ENCODE results near the gene PLCB3. TPM values are rescaled to one million over a fixed set of nuclear protein-coding genes. Genes with fewer than 3 reads are reported as not detected.

PLCB3 gene
- total and polyA plus RNA-seq, 2 experiments from 2014 or later, result 19.0 to 23.5 TPM

- H3K9me3 ChIP-seq (ENCODE audit: low read depth), result no peaks in the 10 kb centered on the region
- H3K4me1 ChIP-seq (ENCODE audit: insufficient read depth), result no peaks in the 10 kb centered on the region
- H4K20me1 ChIP-seq (ENCODE audit: insufficient read depth, poor library complexity, severe bottlenecking), result no peaks in the 10 kb centered on the region
- H3K79me2 ChIP-seq, result no peaks in the 10 kb centered on the region
- no peaks in the 10 kb centered on the region for H3K9me2 ChIP-seq (replicated peaks; ENCODE audit: insufficient read depth)
- TF ChIP-seq CTCF (IDR thresholded peaks at IDR 0.05; ENCODE audit: poor library complexity) (no peak), EZH2 (IDR thresholded peaks at IDR 0.05; ENCODE audit: borderline replicate concordance) (no peak)
- H3K27me3 ChIP-seq, result no peaks in the 10 kb centered on the region
- DNase-seq (ENCODE audit: low spot score), result no peak
- no peak overlapping the region for H2AFZ ChIP-seq
- 98% methylated on average over 6 of the region's 6 CpGs for WGBS (ENCODE audit: low lambda C conversion rate, missing lambda C conversion rate)
- H3K27ac ChIP-seq, result no peak overlapping the region
- no peak overlapping the region for H3K4me3 ChIP-seq
- H3K4me2 ChIP-seq, result no peak overlapping the region
- no peaks in the 10 kb centered on the region for H3K36me3 ChIP-seq (replicated peaks; ENCODE audit: insufficient read depth, low read depth)
These were observed 8.9 kb downstream of the PLCB3 start for GRCh38 chr11:64260147-64260708.

- Histone ChIP-seq H3K36me3 (replicated peaks; ENCODE audit: insufficient read depth, low read depth) (no peaks in the 10 kb centered on the region), H3K27me3 (no peaks in the 10 kb centered on the region), H3K27ac (no peak overlapping the region), H3K9me2 (replicated peaks; ENCODE audit: insufficient read depth) (no peaks in the 10 kb centered on the region), H3K4me3 (no peak overlapping the region), H4K20me1 (ENCODE audit: insufficient read depth, poor library complexity, severe bottlenecking) (no peaks in the 10 kb centered on the region), H3K79me2 (no peaks in the 10 kb centered on the region), H3K9me3 (ENCODE audit: low read depth) (no peaks in the 10 kb centered on the region), H3K4me2 (no peak overlapping the region), H2AFZ (no peak overlapping the region), H3K4me1 (ENCODE audit: insufficient read depth) (no peaks in the 10 kb centered on the region)
- no peak for TF ChIP-seq EZH2phosphoT487 (IDR thresholded peaks at IDR 0.05; ENCODE audit: low read depth, severe bottlenecking, unreplicated experiment)
- TF ChIP-seq CTCF (IDR thresholded peaks at IDR 0.05; ENCODE audit: poor library complexity), result no peak
- no peak for TF ChIP-seq EZH2 (IDR thresholded peaks at IDR 0.05; ENCODE audit: borderline replicate concordance)
- DNase-seq (ENCODE audit: low spot score), result no peak
- 96% methylated on average over 17 of the region's 18 CpGs for WGBS (ENCODE audit: low lambda C conversion rate, missing lambda C conversion rate)
These were observed 10.3 kb downstream of the PLCB3 start for GRCh38 chr11:64261556-64262080.

GRCh38 chr11:64262271-64263002, 11.1 kb downstream of the PLCB3 start:
- 97% methylated on average over 41 of the region's 42 CpGs for WGBS (ENCODE audit: low lambda C conversion rate, missing lambda C conversion rate)
- no peak for DNase-seq (ENCODE audit: low spot score)
- H4K20me1 ChIP-seq (ENCODE audit: insufficient read depth, poor library complexity, severe bottlenecking), result no peaks in the 10 kb centered on the region
- H3K79me2 ChIP-seq, result no peaks in the 10 kb centered on the region
- H2AFZ ChIP-seq, result no peak overlapping the region
- no peaks in the 10 kb centered on the region for H3K36me3 ChIP-seq (replicated peaks; ENCODE audit: insufficient read depth, low read depth)
- H3K4me3 ChIP-seq, result no peak overlapping the region
- no peaks in the 10 kb centered on the region for H3K27me3 ChIP-seq
- no peak overlapping the region for H3K4me2 ChIP-seq
- H3K27ac ChIP-seq, result no peak overlapping the region
- H3K9me2 ChIP-seq (replicated peaks; ENCODE audit: insufficient read depth), result no peaks in the 10 kb centered on the region
- TF ChIP-seq CTCF (IDR thresholded peaks at IDR 0.05; ENCODE audit: poor library complexity), result no peak
- no peak for TF ChIP-seq EZH2phosphoT487 (IDR thresholded peaks at IDR 0.05; ENCODE audit: low read depth, severe bottlenecking, unreplicated experiment)
- H3K4me1 ChIP-seq (ENCODE audit: insufficient read depth), result no peaks in the 10 kb centered on the region
- no peaks in the 10 kb centered on the region for H3K9me3 ChIP-seq (ENCODE audit: low read depth)

All from hepatocyte (in vitro differentiated cells).